GM18858 (cell line): ENCODE measurements around the gene CHST8.
"Not testable (repeated sequence)": the region's sequence is repeated elsewhere in the genome, so short reads cannot be mapped to it uniquely, and the experiment has no call there.

Experiments
- ATAC-seq: cut with Tn5 transposase; IDR thresholded peaks from one replicate; pipeline ENCODE4 v1.9.1; 2021; ENCODE audit not compliant: unreplicated experiment

Gene CHST8

GRCh38 chr19:33805313-33805712 lies 183.6 kb downstream of the CHST8 start:
- ATAC-seq, result no peak

GRCh38 chr19:33805840-33806433 lies 184.2 kb downstream of the CHST8 start:
- no peak for ATAC-seq

GRCh38 chr19:33806434-33806881 lies 184.7 kb downstream of the CHST8 start:
- no peak for ATAC-seq

- no peak for ATAC-seq
These were observed 186.6 kb downstream of the CHST8 start for GRCh38 chr19:33808399-33808798.

GRCh38 chr19:33809960-33810359 lies 188.2 kb downstream of the CHST8 start:
- no peak for ATAC-seq

GRCh38 chr19:33810821-33811220 lies 189.1 kb downstream of the CHST8 start:
- ATAC-seq, result no peak

GRCh38 chr19:33811246-33811645 lies 189.5 kb downstream of the CHST8 start:
- no peak for ATAC-seq

GRCh38 chr19:33811736-33812387 lies 190.1 kb downstream of the CHST8 start:
- ATAC-seq, result no peak

GRCh38 chr19:33812388-33813330 lies 190.9 kb downstream of the CHST8 start:
- ATAC-seq, result no peak

GRCh38 chr19:33813391-33814101 lies 191.8 kb downstream of the CHST8 start:
- ATAC-seq, result no peak

- no peak for ATAC-seq
These were observed 192.7 kb downstream of the CHST8 start for GRCh38 chr19:33814181-33815165.

GRCh38 chr19:33815380-33816340 lies 193.9 kb downstream of the CHST8 start:
- no peak for ATAC-seq

- ATAC-seq, result no peak
These were observed 196.7 kb downstream of the CHST8 start for GRCh38 chr19:33818411-33818810.

GRCh38 chr19:33819078-33819477 lies 197.3 kb downstream of the CHST8 start:
- not testable (repeated sequence) for ATAC-seq

GRCh38 chr19:33819506-33819879 lies 197.7 kb downstream of the CHST8 start:
- ATAC-seq, result no peak

GRCh38 chr19:33819880-33820781 lies 198.4 kb downstream of the CHST8 start:
- ATAC-seq, result no peak

GRCh38 chr19:33821871-33822270 lies 200.1 kb downstream of the CHST8 start:
- no peak for ATAC-seq
